Erythroblast (primary cell): ENCODE data around the gene B4GALT6.

Source experiments
- GATA1 ChIP-seq: IDR thresholded peaks from 2 replicates; pipeline ENCODE4 v1.6.1; 2011; ENCODE audit warnings: low read depth, mild to moderate bottlenecking, control low read depth, low read length, moderate library complexity
- POLR2A ChIP-seq: IDR thresholded peaks from 2 replicates; pipeline ENCODE4 v1.6.1; 2011; ENCODE audit warnings: mild to moderate bottlenecking, low read length

GRCh38 chr18:31626409-31626808, 58.0 kb downstream of the B4GALT6 start:
- TF ChIP-seq POLR2A (no peak), GATA1 (no peak)
